H1 (cell line): Measurements from ENCODE around the gene GCLM. TPM values are rescaled to one million over a fixed set of nuclear protein-coding genes. Genes with fewer than 3 reads are reported as not detected.
A peak's percentile ranks its signal among the peaks of the same experiment; 100 is the strongest.

Experiments used
- ATF3 ChIP-seq: IDR thresholded peaks from 2 replicates; pipeline ENCODE4 v1.6.1; 2011; ENCODE audit warnings: low read depth, mild to moderate bottlenecking, low read length; ENCODE audit not compliant: insufficient read depth
- BRCA1 ChIP-seq: IDR thresholded peaks from 2 replicates; pipeline ENCODE4 v1.6.1; 2012; ENCODE audit warnings: low read depth, low read length, improper control_type of control experiment
- CBX5 ChIP-seq: fragments of 300-800, 300-1000 bp; sonication (generic); IDR thresholded peaks from 2 replicates; pipeline ENCODE4 v1.7.1; 2016; ENCODE audit warnings: antibody characterized with exemption, low read length, low read depth
- CHD2 ChIP-seq: IDR thresholded peaks from 2 replicates; pipeline ENCODE4 v1.6.1; 2012; ENCODE audit warnings: low read length, improper control_type of control experiment
- CREB1 ChIP-seq: IDR thresholded peaks from 2 replicates; pipeline ENCODE4 v1.6.1; 2012; ENCODE audit warnings: inconsistent platforms
- E2F6 ChIP-seq: IDR thresholded peaks from 2 replicates; pipeline ENCODE4 v1.6.1; 2012; ENCODE audit warnings: inconsistent platforms
- EGR1 ChIP-seq: IDR thresholded peaks from 2 replicates; pipeline ENCODE4 v1.6.1; 2011; ENCODE audit warnings: low read depth, low read length, borderline replicate concordance
- GABPA ChIP-seq: IDR thresholded peaks from 2 replicates; pipeline ENCODE4 v1.6.1; 2011; ENCODE audit warnings: mild to moderate bottlenecking, low read length, moderate library complexity, borderline replicate concordance; ENCODE audit not compliant: insufficient read depth
- GTF2F1 ChIP-seq: IDR thresholded peaks from 2 replicates; pipeline ENCODE4 v1.6.1; 2012; ENCODE audit warnings: low read depth, low read length, improper control_type of control experiment, borderline replicate concordance
- KDM4A ChIP-seq: IDR thresholded peaks from one replicate; pipeline ENCODE4 v1.7.1; 2012; ENCODE audit warnings: low read depth, mild to moderate bottlenecking, moderate library complexity, low read length, inconsistent platforms; ENCODE audit not compliant: severe bottlenecking
- KDM5A ChIP-seq: fragments of 200-600 bp; IDR thresholded peaks from 2 replicates; pipeline ENCODE4 v1.7.1; 2012; ENCODE audit warnings: mild to moderate bottlenecking, low read length, inconsistent platforms, mixed read lengths
- MAX ChIP-seq: IDR thresholded peaks from 2 replicates; pipeline ENCODE4 v1.6.1; 2012; ENCODE audit warnings: inconsistent platforms
- NANOG ChIP-seq: IDR thresholded peaks from 2 replicates; pipeline ENCODE4 v1.6.1; 2011; ENCODE audit warnings: low read length, low read depth, mild to moderate bottlenecking, inconsistent platforms; ENCODE audit not compliant: insufficient read depth, poor library complexity, severe bottlenecking
- NRF1 ChIP-seq: IDR thresholded peaks from 2 replicates; pipeline ENCODE4 v1.6.1; 2011; ENCODE audit warnings: mild to moderate bottlenecking, low read depth, low read length, improper control_type of control experiment
- PHF8 ChIP-seq: fragments of 200-600 bp; sonication (generic); conservative IDR thresholded peaks from 2 replicates; pipeline ENCODE4 v1.7.1; 2012; ENCODE audit warnings: low read depth, mild to moderate bottlenecking, inconsistent platforms, low read length, moderate library complexity
- POLR2AphosphoS5 ChIP-seq: IDR thresholded peaks from 2 replicates; pipeline ENCODE4 v1.6.1; 2011; ENCODE audit warnings: low read depth, low read length
- SAP30 ChIP-seq: fragments of 300-600 bp; sonication (generic); IDR thresholded peaks from 2 replicates; pipeline ENCODE4 v1.7.1; 2012; ENCODE audit warnings: low read length, moderate library complexity, mild to moderate bottlenecking, inconsistent platforms; ENCODE audit not compliant: insufficient read depth, insufficient replicate concordance
- SIN3A ChIP-seq, 2 experiments: IDR thresholded peaks in 1 of 2; conservative IDR thresholded peaks in 1 of 2; 2 replicates each; pipeline ENCODE4 v1.6.1; 2011 to 2012; ENCODE audit warnings: low read length in 2 of 2, improper control_type of control experiment in 1 of 2, low read depth in 1 of 2, mild to moderate bottlenecking in 1 of 2
- SP1 ChIP-seq: IDR thresholded peaks from 2 replicates; pipeline ENCODE4 v1.6.1; 2011; ENCODE audit warnings: low read depth, low read length
- TAF7 ChIP-seq: optimal IDR thresholded peaks from 2 replicates; pipeline ENCODE3; 2011; ENCODE audit warnings: low read depth, mild to moderate bottlenecking, inconsistent platforms, low read length, moderate library complexity, borderline replicate concordance
- TBP ChIP-seq: IDR thresholded peaks from 2 replicates; pipeline ENCODE4 v1.6.1; 2011; ENCODE audit warnings: low read depth, low read length, improper control_type of control experiment
- YY1 ChIP-seq: IDR thresholded peaks from 2 replicates; pipeline ENCODE4 v1.6.1; 2011; ENCODE audit warnings: low read depth, mild to moderate bottlenecking, low read length
- polyA plus RNA-seq, 7 experiments: library from polyadenylated mRNA; depleted of rRNA in 3 of 7; stranded (reverse) in 5 of 7; unstranded in 2 of 7; fragments of >200 nt in 5 of 7; fragments of 200-250 nt in 2 of 7; gene quantifications; 1 replicate in 5 of 7; 2 replicates in 1 of 7; 4 replicates in 1 of 7; pipeline versions ENCODE4 v1.2.1 to v1.2.3, GENCODE V29; 2011 to 2013; ENCODE audit warnings: missing spikeins in 2 of 7, mixed read lengths in 2 of 7
- total RNA-seq: library from RNA; stranded (reverse); fragmentation: NEBNext Ultra II Directional; extraction: Animal tissue kit (Norgen Biotek cat#: 25700); gene quantifications from 2 replicates; pipeline ENCODE4 v1.2.1, GENCODE V29; 2021

The GCLM gene
- total and polyA plus RNA-seq, 2 of the 8 experiments (the other 6 are each of a cell fraction or from before 2014, with no cell fraction given): 3.1 to 12.8 TPM

- TF ChIP-seq SAP30 (peak; percentile 48), NANOG (no peak), YY1 (peak; percentile 92), SIN3A (conservative IDR thresholded peaks at IDR 0.05 in 1 of 2, IDR thresholded peaks at IDR 0.05 in 1 of 2; ENCODE audit: low read depth in 1 of 2, low read length in 2 of 2) (peak; percentile 37 to 73; a peak in 2 of 4 replicates), POLR2AphosphoS5 (peak; percentile 97), MAX (peak; percentile 75), E2F6 (peak; percentile 31; the same call in 1 of the 2 replicates), CHD2 (peak; percentile 97), ATF3 (peak; percentile 80; the same call in 1 of the 2 replicates), EGR1 (no peak), TAF7 (peak; percentile 97), PHF8 (peak; percentile 93), GTF2F1 (peak; percentile 84), KDM4A (peak; percentile 97), GABPA (peak; percentile 88; the same call in 1 of the 2 replicates), KDM5A (peak; percentile 98), CREB1 (peak; percentile 97), SP1 (no peak), BRCA1 (peak; percentile 91), CBX5 (no peak), NRF1 (0 out of 2 replicates have a peak, but pooled peaks have one; percentile 20), TBP (peak; percentile 95)
These were observed 30.2 kb downstream of the GCLM start, which contains the start of gene DNTTIP2 (continued) for GRCh38 chr1:93878889-93879586.
